NCI-H2227 (cell line): Measurements from ENCODE around the gene CNTN4.
"Not testable (repeated sequence)": the region's sequence is repeated elsewhere in the genome, so short reads cannot be mapped to it uniquely, and the experiment has no call there.

ENCODE experiments used
- DNase-seq: peaks from one replicate; lab custom pipeline; 2025; ENCODE audit not compliant: unreplicated experiment; lab: John Stamatoyannopoulos, UW

The CNTN4 gene

GRCh38 chr3:2774481-2775249 is 676.0 kb downstream of the CNTN4 start:
- DNase-seq = no peak

- no peak for DNase-seq
Observed at GRCh38 chr3:2783261-2783660, 684.6 kb downstream of the CNTN4 start.

GRCh38 chr3:2784627-2785026 is 686.0 kb downstream of the CNTN4 start:
- no peak for DNase-seq

GRCh38 chr3:2790266-2790815 is 691.7 kb downstream of the CNTN4 start:
- DNase-seq = no peak

- DNase-seq = no peak
Observed at GRCh38 chr3:2792432-2792831, 693.8 kb downstream of the CNTN4 start.

GRCh38 chr3:2793987-2794386 is 695.3 kb downstream of the CNTN4 start:
- no peak for DNase-seq

- no peak for DNase-seq
Observed at GRCh38 chr3:2802429-2802828, 703.8 kb downstream of the CNTN4 start.

GRCh38 chr3:2807514-2807913 is 708.8 kb downstream of the CNTN4 start:
- DNase-seq = no peak

- DNase-seq = no peak
Observed at GRCh38 chr3:2810723-2811122, 712.1 kb downstream of the CNTN4 start.

GRCh38 chr3:2819571-2819970 is 720.9 kb downstream of the CNTN4 start:
- no peak for DNase-seq

- not testable (repeated sequence) for DNase-seq
Observed at GRCh38 chr3:2820982-2821381, 722.3 kb downstream of the CNTN4 start.

GRCh38 chr3:2822611-2823010 is 723.9 kb downstream of the CNTN4 start:
- no peak for DNase-seq

GRCh38 chr3:2823031-2823430 is 724.4 kb downstream of the CNTN4 start:
- DNase-seq = peak; percentile 7

GRCh38 chr3:2823437-2824211 is 725.0 kb downstream of the CNTN4 start:
- no peak for DNase-seq

- no peak for DNase-seq
Observed at GRCh38 chr3:2826036-2826435, 727.4 kb downstream of the CNTN4 start.

GRCh38 chr3:2826453-2826852 is 727.8 kb downstream of the CNTN4 start:
- no peak for DNase-seq

GRCh38 chr3:2837239-2837638 is 738.6 kb downstream of the CNTN4 start:
- DNase-seq = no peak

GRCh38 chr3:2837910-2838309 is 739.2 kb downstream of the CNTN4 start:
- DNase-seq = no peak

GRCh38 chr3:2838546-2839157 is 740.0 kb downstream of the CNTN4 start:
- DNase-seq = no peak

GRCh38 chr3:2839876-2840275 is 741.2 kb downstream of the CNTN4 start:
- DNase-seq = no peak

- peak; percentile 55 for DNase-seq
Observed at GRCh38 chr3:2847062-2847841, 748.6 kb downstream of the CNTN4 start.
